Fibroblast of skin of abdomen (primary cell): Measurements from ENCODE around the gene HLA-F.

ENCODE experiments used
- DNase-seq: peaks from one replicate; pipeline ENCODE4 v3.0.0-alpha.2; 2013

HLA-F gene

DNA sequence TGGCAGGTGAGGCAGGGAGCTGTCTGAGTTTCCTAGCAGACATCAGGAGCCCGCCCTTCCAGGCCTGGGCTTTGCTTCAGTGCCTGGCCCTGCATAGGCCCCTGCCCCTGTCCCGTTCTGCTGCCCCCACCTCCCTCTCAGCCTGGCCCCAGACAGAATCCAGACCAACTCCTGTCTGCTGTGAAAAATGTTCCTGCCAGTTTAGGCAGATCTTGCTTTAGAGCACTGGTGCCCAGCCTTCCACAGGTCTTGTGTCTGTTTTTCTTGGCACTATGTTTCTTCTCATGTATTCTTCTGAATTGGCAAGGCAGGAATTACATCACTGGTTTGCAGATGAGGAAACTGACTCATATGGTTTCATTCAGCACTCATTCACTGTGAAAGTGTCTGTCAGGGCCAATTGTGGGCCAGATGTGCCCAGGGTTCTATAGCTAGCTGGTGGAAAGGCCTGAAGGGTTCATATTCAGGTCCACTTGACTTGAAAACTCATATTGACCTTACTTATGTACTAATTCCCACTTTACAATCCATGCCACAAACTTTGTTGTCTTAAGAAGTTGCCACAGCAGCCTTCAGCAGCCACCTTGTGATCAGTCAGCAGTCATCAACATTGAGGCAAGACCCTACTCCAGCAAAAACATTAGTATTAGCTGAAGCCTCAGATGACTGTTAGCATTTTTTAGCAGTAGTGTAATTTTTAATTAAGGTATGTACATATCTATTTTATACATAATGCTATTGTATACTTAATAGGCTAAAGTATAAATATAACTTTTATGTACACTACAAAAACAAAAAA, 40.5 kb downstream of the HLA-F start:
- DNase-seq: peak; percentile 47

DNA sequence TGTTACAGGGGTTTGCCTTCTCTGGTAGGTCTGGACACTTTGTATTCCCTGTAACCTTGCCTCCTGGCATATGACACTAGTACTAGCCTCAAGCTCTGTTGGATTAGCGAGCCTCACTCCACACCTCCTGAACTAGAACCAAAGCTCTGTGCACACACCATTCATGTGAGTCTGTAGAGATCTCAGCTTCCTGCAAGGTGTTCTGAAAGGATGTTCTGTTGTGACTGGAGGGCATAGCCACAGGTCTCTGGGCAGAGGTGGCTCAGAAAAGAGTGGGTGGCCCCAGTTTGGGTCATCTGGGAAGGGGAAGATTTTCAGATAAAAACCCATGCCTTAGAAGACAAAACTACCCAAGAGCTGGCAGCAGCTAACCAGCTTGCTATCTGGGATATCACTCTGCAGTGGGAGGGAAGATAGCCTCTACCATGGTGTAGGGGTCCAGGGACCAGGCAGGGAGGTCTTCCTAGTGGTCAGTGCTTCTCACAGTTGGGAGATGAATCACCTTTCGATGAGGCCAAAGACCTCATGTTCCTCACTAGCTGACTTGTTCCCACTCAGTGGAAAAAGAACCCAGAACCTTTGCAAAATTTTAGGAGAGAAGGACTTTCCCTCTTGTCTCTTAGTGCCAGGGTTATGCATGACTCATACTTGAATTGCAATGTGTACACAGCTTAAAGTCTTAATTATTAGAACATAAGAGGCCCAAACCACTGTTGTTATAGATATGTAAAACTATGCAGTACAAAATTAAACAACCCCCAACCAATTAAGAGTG, 41.4 kb downstream of the HLA-F start:
- no peak for DNase-seq

DNA sequence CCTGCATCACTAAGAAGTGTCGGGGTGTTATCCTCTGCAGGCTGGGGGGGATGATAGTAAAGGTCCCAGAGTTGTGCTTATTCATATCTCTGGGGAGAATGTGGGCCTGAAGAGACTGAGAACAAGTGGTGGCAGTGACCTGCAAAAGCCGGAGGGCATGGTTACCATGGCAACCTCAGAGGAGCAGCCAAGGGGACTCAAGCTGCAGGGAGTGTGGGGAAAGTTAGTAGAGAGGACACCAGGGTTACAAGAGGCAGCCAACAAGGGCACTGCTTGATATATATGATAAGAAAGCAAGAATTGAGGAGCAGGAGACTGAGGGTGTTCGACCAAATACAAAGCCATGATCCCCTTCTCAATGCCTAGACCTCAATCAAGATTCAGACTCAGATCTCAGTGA, 46.1 kb downstream of the HLA-F start:
- DNase-seq: no peak

DNA sequence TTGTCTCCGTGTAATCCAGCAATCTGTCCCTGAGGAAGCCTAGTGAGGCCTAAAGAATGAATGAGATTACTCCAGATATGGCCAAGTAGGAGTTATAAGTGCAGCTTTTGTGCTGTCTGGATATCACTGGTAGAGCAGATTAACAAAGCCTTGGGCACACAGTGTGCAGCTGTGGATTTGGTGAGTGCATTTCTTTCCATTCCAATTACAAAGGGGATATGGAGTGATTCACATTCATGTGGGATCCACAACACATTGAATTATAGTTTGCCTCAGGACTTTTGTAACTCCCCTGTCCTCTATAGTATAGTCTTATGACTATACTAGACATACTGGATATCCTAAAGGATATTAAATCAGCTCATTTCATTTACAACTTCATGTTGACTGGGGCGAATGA, 47.1 kb downstream of the HLA-F start:
- no peak for DNase-seq

DNA sequence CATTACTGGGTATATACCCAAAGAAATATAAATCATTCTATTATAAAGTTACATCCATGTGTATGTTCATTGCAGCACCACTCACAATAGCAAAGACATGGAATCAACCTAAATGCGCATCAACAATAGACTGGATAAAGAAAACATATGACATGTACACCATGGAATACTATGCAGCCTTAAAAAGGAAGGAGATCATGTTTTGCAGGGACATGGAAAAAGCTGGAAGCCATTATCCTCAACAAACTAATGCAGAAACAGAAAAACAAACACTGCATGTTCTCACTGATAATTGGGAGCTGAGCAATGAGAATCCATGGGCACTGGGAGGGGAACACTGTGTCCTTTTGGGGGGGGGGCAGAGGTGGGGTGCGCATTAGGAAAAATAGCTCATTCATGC, 53.5 kb downstream of the HLA-F start:
- no peak for DNase-seq
